ENCODE measurements around the gene SUN2.

DNA sequence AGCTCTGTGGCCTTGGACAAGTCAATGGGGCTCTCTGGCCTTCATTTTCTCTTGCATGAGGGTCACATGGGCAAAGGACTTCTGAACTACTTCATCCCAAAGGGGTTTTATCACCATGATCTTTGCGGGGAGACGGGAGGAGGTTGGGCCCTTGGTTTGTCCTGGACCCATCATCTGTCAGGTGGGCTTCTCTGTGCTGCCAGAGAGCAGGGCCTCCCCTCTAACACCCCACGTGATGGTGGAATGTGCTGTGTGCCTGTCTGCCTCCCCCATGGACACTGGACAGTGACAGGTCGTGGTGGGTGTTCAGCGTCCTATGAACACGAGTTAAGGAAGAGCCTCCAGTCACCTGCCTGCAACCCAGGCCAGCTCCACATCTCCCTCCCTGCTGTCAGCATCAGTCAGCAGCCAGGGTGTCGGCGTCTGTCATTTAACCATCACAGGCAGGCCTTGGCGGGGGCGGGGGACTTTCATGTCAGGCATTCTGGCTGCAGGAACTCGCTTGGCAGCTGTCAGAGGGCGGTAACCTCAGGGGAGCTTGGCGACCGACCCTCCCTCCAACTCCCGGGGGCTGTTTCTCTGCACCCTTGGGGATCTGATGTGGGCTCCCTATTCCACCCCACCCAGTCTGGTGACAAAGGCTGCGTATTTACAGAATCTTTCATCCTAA, 2.6 kb upstream of the SUN2 start:
- no peak for TF ChIP-seq CTCF (conservative IDR thresholded peaks at IDR 0.05 in 1 of 2, IDR thresholded peaks at IDR 0.05 in 1 of 2; ENCODE audit: low read depth in 1 of 2, low read length in 2 of 2)
- TF ChIP-seq EZH2 (IDR thresholded peaks at IDR 0.05; ENCODE audit: low read length, missing control alignments), result no peak

All from fibroblast of lung (primary cell).